GM12878 (cell line): ENCODE results near the gene RYK. TPM values are rescaled to one million over a fixed set of nuclear protein-coding genes. Genes with fewer than 3 reads are reported as not detected.

Experiments used
- ATAC-seq: fragments of 200-7000 bp; cut with Tn5 transposase; 3 replicates; pipeline ENCODE4 v1.9.1; 2020; ENCODE audit warnings: mild to moderate bottlenecking, moderate library complexity
- BruUV-seq: library from RNA; stranded (reverse); fragments of 400-500 nt; replicated peaks from 2 replicates; lab custom pipeline; 2021; lab: Mats Ljungman, UMichigan
- CTCF ChIA-PET: fragments of 300-600 bp; sonication (Branson Sonifier 250); formaldehyde crosslinking; extraction: SDS; loops from one replicate; lab custom pipeline; 2021; ENCODE audit warnings: inconsistent platforms; lab: Yijun Ruan, JAX
- POLR2A ChIA-PET: fragments of 350-600 bp; formaldehyde crosslinking; extraction: SDS; loops from one replicate; lab custom pipeline; 2021; ENCODE audit warnings: inconsistent platforms; lab: Charles Lee
- RAD21 ChIA-PET: fragments of 300-600 bp; sonication (Branson Sonifier 250); formaldehyde crosslinking; loops from one replicate; lab custom pipeline; 2023; ENCODE audit warnings: antibody characterized with exemption; ENCODE audit not compliant: unreplicated experiment; lab: Charles Lee
- SMC1A ChIA-PET: fragments of 300-600 bp; sonication (Branson Sonifier 250); formaldehyde crosslinking; loops from one replicate; lab custom pipeline; 2023; ENCODE audit not compliant: unreplicated experiment, uncharacterized antibody; lab: Charles Lee
- DNase-seq: peaks from one replicate; pipeline ENCODE4 v3.0.0-alpha.2; 2011; ENCODE audit warnings: low read depth, low spot score
- FAIRE-seq: peaks from 3 replicates; lab custom pipeline; 2011; peaks lifted over from hg19 to GRCh38; lab: Jason Lieb, UNC
- H2AFZ ChIP-seq: 2 replicates; pipeline ENCODE4 v1.6.0; 2011; ENCODE audit warnings: low read depth, low read length, control low read depth; ENCODE audit not compliant: control insufficient read depth
- H3K27ac ChIP-seq: 2 replicates; pipeline ENCODE4 v1.5.1; 2011; ENCODE audit warnings: control low read depth; ENCODE audit not compliant: control insufficient read depth, insufficient read depth
- H3K27me3 ChIP-seq, 2 experiments: replicated peaks in 1 of 2; 2 replicates each; pipeline versions ENCODE4 v1.6.0 to v1.6.1; 2011; ENCODE audit warnings: low read length in 1 of 2; ENCODE audit not compliant: control insufficient read depth in 2 of 2, insufficient read depth in 2 of 2
- H3K36me3 ChIP-seq, 2 experiments: 2 replicates each; pipeline ENCODE4 v1.5.1; 2011; ENCODE audit warnings: low read length in 1 of 2; ENCODE audit not compliant: control insufficient read depth in 2 of 2, insufficient read depth in 2 of 2
- H3K4me1 ChIP-seq: 2 replicates; pipeline ENCODE4 v1.6.1; 2011; ENCODE audit warnings: mild to moderate bottlenecking, low read length, moderate library complexity, mixed read lengths; ENCODE audit not compliant: control insufficient read depth, insufficient read depth
- H3K4me2 ChIP-seq: 2 replicates; pipeline ENCODE4 v1.6.0; 2011; ENCODE audit warnings: control low read depth; ENCODE audit not compliant: control insufficient read depth, insufficient read depth
- H3K4me3 ChIP-seq: fragments of 200-600 bp; sonication (generic); 2 replicates; pipeline ENCODE4 v1.5.1; 2016
- H3K79me2 ChIP-seq: 2 replicates; pipeline ENCODE4 v1.6.0; 2011; ENCODE audit warnings: low read length; ENCODE audit not compliant: control insufficient read depth, insufficient read depth
- H3K9ac ChIP-seq: 2 replicates; pipeline ENCODE4 v1.8.0; 2011; ENCODE audit warnings: low read length, control low read depth, mixed read lengths; ENCODE audit not compliant: control insufficient read depth, insufficient read depth
- H3K9me3 ChIP-seq: replicated peaks from 3 replicates; pipeline ENCODE4 v1.5.1; 2011; ENCODE audit warnings: mild to moderate bottlenecking, low read length; ENCODE audit not compliant: control insufficient read depth, insufficient read depth
- H4K20me1 ChIP-seq: 2 replicates; pipeline ENCODE4 v1.6.0; 2011; ENCODE audit not compliant: control insufficient read depth, insufficient read depth
- CBX3 ChIP-seq: fragments of 200-600 bp; sonication (generic); IDR thresholded peaks from 2 replicates; pipeline ENCODE4 v1.6.1; 2016; ENCODE audit warnings: low read depth, borderline replicate concordance
- EED ChIP-seq: sonication (generic); IDR thresholded peaks from 2 replicates; pipeline ENCODE4 v1.6.1; 2016; ENCODE audit warnings: antibody characterized with exemption, low read depth
- NFYA ChIP-seq: IDR thresholded peaks from 2 replicates; pipeline ENCODE4 v1.6.1; 2011; ENCODE audit warnings: low read depth, mild to moderate bottlenecking, low read length, improper control_type of control experiment, borderline replicate concordance
- PAX5 ChIP-seq: IDR thresholded peaks from 2 replicates; pipeline ENCODE4 v1.6.1; 2011; ENCODE audit warnings: low read depth, low read length, borderline replicate concordance
- PRDM15 ChIP-seq: fragments of 450-650 bp; formaldehyde crosslinking; IDR thresholded peaks from 2 replicates; pipeline ENCODE4 v1.4.0; 2020; ENCODE audit warnings: mild to moderate bottlenecking, moderate library complexity
- RAD21 ChIP-seq: IDR thresholded peaks from 2 replicates; pipeline ENCODE4 v1.6.1; 2011; ENCODE audit warnings: mild to moderate bottlenecking, low read depth, low read length, moderate library complexity; ENCODE audit not compliant: insufficient read depth
- RAD51 ChIP-seq: fragments of 450-650 bp; IDR thresholded peaks from 2 replicates; pipeline ENCODE4 v1.6.1; 2016; ENCODE audit warnings: moderate library complexity, mild to moderate bottlenecking, inconsistent platforms
- SIN3A ChIP-seq: IDR thresholded peaks from 2 replicates; pipeline ENCODE4 v1.6.1; 2012; ENCODE audit warnings: low read depth, low read length, improper control_type of control experiment
- SIX5 ChIP-seq: IDR thresholded peaks from 2 replicates; pipeline ENCODE4 v1.6.1; 2011; ENCODE audit warnings: mild to moderate bottlenecking, low read depth, low read length, moderate library complexity; ENCODE audit not compliant: severe bottlenecking
- SREBF2 ChIP-seq: IDR thresholded peaks from 2 replicates; pipeline ENCODE4 v1.6.1; 2012; ENCODE audit warnings: mild to moderate bottlenecking, low read length
- TAF1 ChIP-seq: IDR thresholded peaks from 2 replicates; pipeline ENCODE4 v1.6.1; 2011; ENCODE audit warnings: mild to moderate bottlenecking, low read depth, low read length, borderline replicate concordance
- WGBS: methylation state at CpG from one replicate; pipeline ENCODE4 v1.1.6; 2016; ENCODE audit warnings: low lambda C conversion rate; ENCODE audit not compliant: insufficient replicate concordance, insufficient coverage; ENCODE audit errors: missing lambda C conversion rate; 5-methylcytosine and 5-hydroxymethylcytosine counted together
- in situ Hi-C: fragments of 300-500 bp; cut with MboI; formaldehyde crosslinking; loops from 9 replicates; pipeline ENCODE4 v1.14.3; 2018; ENCODE audit warnings: mixed read lengths
- intact Hi-C: fragments of 100-400 bp; cut with micrococcal nuclease; formaldehyde crosslinking; loops from one replicate; pipeline ENCODE4 v1.14.2; 2022; ENCODE audit not compliant: unreplicated experiment
- polyA plus RNA-seq, 11 experiments: library from polyadenylated mRNA; depleted of rRNA in 4 of 11; unstranded in 6 of 11; stranded (reverse) in 5 of 11; fragments of >200 nt; fragmentation: Nextera tagmentation in 4 of 11; fragmentation: Illumina TruSeq in 1 of 11; extraction: Ambion mirVana in 4 of 11; extraction: Trizol in 1 of 11; gene quantifications; 1 replicate in 1 of 11; 2 replicates in 10 of 11; pipeline versions ENCODE4 v1.2.1 to v1.2.3, GENCODE V29; 2011 to 2016; ENCODE audit warnings: inconsistent platforms in 2 of 11, missing spikeins in 2 of 11, low read depth in 1 of 11
- total RNA-seq, 4 experiments: library from RNA; depleted of rRNA in 3 of 4; stranded (reverse); fragments of >200 nt in 3 of 4; fragmentation: Illumina TruSeq in 1 of 4; extraction: Trizol in 1 of 4; gene quantifications; 2 replicates each; pipeline versions ENCODE4 v1.2.1 to v1.2.3, GENCODE V29; 2013 to 2021
- TF ChIP-seq, protein P1 (sequence below), 3 experiments: IDR thresholded peaks in 2 of 3; conservative IDR thresholded peaks in 1 of 3; 2 replicates each; pipeline ENCODE4 v1.5.1; 2011; ENCODE audit warnings: low read depth in 3 of 3, low read length in 3 of 3, mild to moderate bottlenecking in 3 of 3, control low read depth in 2 of 3, moderate library complexity in 2 of 3, inconsistent platforms in 1 of 3, mixed read lengths in 1 of 3; ENCODE audit not compliant: control insufficient read depth in 2 of 3, insufficient read depth in 1 of 3; ENCODE audit errors: extremely low read depth in 1 of 3
- TF ChIP-seq, protein P2 (sequence below): fragments of 450-650 bp; IDR thresholded peaks from 2 replicates; pipeline ENCODE4 v1.6.1; 2017; ENCODE audit warnings: borderline replicate concordance

The RYK gene
- total and polyA plus RNA-seq, 10 of the 15 experiments (the other 5 are each of a cell fraction or from before 2014, with no cell fraction given), result 2.0 to 25.1 (median 11.1) TPM

DNA sequence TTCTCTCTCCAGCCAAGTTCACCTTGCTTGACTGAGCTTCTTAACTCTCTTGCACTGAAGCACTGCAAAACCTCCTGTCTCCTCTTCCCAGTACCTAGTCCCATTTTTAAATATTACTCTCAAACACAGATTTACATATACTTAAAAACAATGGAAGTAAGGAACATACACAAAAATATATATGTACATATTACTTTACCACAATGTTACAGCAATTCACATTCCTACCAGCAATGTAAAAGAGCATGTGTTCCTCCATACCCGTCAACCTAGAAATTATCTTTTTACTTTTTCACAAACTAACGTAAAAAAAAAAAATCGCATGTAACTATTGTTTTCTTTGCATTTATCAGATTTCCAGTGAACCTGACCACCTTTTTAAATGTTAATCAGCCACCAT is 60.4 kb downstream of the RYK start:
- SMC1A ChIA-PET, result interaction anchor here (0.7 to 1.0 kb wide), 2 partner anchors 9 to 98 kb away, joined by 3 read pairs; no protein-coding TSS in a partner anchor
- POLR2A ChIA-PET, result interaction anchor here (0.7 kb wide), 1 partner anchor 8 kb away, joined by 5 read pairs; no protein-coding TSS in a partner anchor
- intact Hi-C loops, result loop anchor here (5.0 kb wide), 1 partner anchor 258 kb away; no protein-coding TSS in a partner anchor

More for the DNA sequence above, 60.4 kb downstream of the RYK start:
- H3K9ac ChIP-seq, result no peak overlapping the region
- H3K4me3 ChIP-seq, result no peak overlapping the region
- H4K20me1 ChIP-seq, result no peaks in the 10 kb centered on the region
- no TSS peak for BruUV-seq
- WGBS, result 98% methylated on average over 3 of the region's 3 CpGs
- H3K36me3 ChIP-seq, result no peaks in the 10 kb centered on the region
- no peaks in the 10 kb centered on the region for H3K4me1 ChIP-seq
- H2AFZ ChIP-seq, result no peak overlapping the region
- H3K79me2 ChIP-seq, result no peaks in the 10 kb centered on the region
- no peak overlapping the region for H3K27ac ChIP-seq
- ChIA-PET RAD21 (no interaction called here), CTCF (no interaction called here)
- ATAC-seq, result no peak
- no peak overlapping the region for H3K4me2 ChIP-seq
- no peak for DNase-seq
- in situ Hi-C loops, result no loop called here
- H3K27me3 ChIP-seq, result no peaks in the 10 kb centered on the region
- H3K9me3 ChIP-seq, result no peaks in the 10 kb centered on the region
- no peak for FAIRE-seq
- TF ChIP-seq EED (no peak), SIN3A (no peak), RAD21 (no peak), PAX5 (no peak), CBX3 (no peak), RAD51 (no peak), TAF1 (no peak), NFYA (no peak), SREBF2 (no peak), PRDM15 (CRISPR knock-in tag) (no peak), SIX5 (no peak)
- TF ChIP-seq, protein P1, sequence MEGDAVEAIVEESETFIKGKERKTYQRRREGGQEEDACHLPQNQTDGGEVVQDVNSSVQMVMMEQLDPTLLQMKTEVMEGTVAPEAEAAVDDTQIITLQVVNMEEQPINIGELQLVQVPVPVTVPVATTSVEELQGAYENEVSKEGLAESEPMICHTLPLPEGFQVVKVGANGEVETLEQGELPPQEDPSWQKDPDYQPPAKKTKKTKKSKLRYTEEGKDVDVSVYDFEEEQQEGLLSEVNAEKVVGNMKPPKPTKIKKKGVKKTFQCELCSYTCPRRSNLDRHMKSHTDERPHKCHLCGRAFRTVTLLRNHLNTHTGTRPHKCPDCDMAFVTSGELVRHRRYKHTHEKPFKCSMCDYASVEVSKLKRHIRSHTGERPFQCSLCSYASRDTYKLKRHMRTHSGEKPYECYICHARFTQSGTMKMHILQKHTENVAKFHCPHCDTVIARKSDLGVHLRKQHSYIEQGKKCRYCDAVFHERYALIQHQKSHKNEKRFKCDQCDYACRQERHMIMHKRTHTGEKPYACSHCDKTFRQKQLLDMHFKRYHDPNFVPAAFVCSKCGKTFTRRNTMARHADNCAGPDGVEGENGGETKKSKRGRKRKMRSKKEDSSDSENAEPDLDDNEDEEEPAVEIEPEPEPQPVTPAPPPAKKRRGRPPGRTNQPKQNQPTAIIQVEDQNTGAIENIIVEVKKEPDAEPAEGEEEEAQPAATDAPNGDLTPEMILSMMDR (IDR thresholded peaks at IDR 0.05 in 2 of 3, conservative IDR thresholded peaks at IDR 0.05 in 1 of 3; ENCODE audit: control insufficient read depth in 2 of 3, extremely low read depth in 1 of 3, insufficient read depth in 1 of 3, low read depth in 3 of 3, low read length in 3 of 3), result no peak
- TF ChIP-seq, protein P2, sequence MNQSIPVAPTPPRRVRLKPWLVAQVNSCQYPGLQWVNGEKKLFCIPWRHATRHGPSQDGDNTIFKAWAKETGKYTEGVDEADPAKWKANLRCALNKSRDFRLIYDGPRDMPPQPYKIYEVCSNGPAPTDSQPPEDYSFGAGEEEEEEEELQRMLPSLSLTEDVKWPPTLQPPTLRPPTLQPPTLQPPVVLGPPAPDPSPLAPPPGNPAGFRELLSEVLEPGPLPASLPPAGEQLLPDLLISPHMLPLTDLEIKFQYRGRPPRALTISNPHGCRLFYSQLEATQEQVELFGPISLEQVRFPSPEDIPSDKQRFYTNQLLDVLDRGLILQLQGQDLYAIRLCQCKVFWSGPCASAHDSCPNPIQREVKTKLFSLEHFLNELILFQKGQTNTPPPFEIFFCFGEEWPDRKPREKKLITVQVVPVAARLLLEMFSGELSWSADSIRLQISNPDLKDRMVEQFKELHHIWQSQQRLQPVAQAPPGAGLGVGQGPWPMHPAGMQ, result no peak
